ENCODE data around the gene SYT13.
A peak's percentile ranks its signal among the peaks of the same experiment; 100 is the strongest.
"Not testable (repeated sequence)": the region's sequence is repeated elsewhere in the genome, so short reads cannot be mapped to it uniquely, and the experiment has no call there.

The SYT13 gene

DNA sequence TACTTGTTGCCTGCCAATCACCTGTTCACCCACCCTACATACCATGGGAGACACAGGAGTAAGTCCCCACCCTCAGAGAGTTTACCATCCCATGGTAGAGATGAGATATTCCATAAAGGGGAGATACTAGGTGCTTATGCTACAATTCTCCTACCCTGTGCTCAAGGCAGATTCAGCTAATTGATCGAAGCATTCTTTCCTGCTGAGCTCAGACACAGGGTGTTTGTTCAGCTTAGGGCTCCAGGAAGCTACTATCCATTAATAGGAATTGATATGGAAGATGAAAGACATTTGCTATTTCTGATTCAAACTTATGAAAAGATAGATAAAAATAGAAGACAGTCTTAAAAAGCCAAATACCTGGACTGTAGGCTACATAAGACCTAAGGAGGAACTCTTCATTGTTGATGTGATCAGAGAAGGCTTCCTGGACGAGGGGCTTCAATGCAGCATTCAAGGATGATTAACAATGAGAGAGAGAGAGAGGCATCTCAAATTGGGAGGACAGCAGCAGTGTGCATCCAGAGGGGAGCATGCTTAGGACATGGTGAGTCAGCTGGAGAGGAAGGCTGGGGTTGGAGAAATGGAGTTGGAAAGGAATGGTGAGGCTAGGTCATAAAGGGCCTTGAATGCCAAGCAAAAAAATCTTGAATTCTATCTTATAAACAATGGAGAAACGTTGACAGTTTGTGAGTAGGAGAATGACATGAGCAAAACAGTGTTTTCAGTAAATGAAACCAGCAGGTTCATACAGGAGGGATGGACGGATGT is 15.0 kb downstream of the SYT13 start:
- no peak for DNase-seq

DNA sequence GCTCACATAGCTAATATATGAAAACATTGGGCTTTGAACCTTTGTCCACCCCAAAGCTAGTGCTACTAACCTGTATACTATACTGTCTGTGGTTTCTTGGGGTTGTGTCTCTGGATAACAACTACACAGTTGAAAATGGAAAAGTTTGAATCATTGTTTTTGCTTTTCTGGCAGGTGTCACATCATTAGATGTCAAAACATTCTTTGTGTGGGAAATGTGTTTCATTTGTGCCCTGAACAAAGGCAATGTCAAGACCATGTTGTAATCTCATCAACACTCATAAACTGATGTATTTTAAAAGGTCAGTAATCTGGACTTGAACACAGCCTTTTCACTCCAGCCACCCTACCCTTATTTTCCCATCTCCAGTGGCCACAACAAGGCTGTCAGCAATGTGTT is 16.5 kb downstream of the SYT13 start:
- no peak for DNase-seq

- DNase-seq, result peak; percentile 40
These were observed 18.4 kb downstream of the SYT13 start for GRCh38 chr11:45267652-45268299.

- no peak for DNase-seq
These were observed 19.1 kb downstream of the SYT13 start for GRCh38 chr11:45267052-45267451.

DNA sequence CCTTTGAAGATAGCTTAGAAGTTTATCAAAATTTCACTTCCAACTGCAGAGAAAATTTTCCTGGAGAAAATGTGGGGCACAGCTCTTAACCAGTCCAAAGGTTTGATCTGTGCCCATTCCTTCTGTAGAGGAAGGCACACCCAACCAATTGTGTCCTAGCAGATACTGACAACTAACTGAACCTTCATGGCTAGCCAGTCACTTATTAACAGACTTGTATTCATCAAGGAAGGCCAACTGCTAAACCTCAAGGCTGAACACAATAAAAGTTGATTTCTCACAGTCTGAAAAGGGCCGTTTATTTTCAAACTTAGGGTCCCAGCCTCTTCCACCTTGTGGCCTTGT is 19.5 kb downstream of the SYT13 start:
- no peak for DNase-seq

DNA sequence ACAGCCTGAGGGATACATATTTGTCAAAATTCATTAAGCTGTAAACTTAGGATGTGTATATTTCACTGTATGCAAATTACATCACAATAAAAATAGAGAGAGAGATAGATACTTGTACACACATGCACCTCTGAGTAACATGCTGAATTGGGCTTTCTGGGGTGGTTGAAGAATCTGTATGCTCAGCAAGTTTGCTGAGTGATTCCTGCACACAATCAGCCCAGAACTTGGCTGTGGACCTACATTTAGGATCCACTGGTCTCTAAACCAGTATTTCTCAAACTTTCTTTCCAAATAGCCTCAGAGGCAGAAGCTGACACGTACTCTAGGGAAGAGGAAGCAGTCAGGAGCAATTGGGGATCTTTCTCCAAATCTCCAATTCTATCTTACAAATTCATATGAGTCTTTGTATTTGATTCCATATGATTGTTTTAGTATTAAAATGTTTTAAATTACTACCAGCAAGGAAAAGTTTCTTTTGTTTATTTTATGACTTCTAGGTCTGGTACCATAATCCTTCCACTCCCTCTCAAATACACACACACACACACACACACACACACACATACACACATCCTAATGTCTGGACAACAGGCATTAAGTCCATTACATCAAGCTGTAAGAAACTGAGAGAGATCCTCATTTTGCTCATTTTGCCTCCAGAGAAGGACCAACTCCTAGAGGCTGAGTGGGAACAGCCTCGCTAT is 20.0 kb downstream of the SYT13 start:
- DNase-seq, result no peak

DNA sequence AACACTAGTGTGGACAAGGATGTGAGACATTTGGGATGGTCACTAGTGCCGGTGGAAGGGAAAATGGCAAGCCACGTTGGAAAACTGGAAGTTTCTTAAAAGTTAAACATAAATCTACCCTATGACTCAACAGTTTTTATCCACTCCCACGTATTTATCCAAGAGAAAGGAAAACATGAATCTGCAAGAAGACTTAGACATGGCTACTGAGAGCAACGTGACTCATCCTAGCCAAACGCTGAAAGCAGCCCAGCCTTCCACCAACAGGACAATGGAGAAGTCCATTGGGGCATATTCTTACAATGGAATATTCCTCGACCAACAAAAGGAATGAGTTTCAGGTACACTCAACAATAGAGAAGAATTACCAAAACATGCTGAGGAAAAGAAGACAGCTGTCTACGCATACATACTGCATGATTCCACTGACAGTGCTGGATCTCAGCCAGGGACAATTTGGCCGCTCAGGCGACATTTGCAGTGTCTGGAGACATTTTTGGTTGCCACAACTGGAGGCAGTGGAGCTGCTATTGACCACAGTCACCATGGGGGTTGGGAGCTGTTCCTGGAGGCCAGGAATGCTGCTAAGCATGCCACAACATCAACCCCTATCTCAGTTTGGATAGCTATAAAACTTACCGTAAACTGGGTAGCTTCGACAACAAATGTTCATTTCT is 21.2 kb downstream of the SYT13 start:
- no peak for DNase-seq

DNA sequence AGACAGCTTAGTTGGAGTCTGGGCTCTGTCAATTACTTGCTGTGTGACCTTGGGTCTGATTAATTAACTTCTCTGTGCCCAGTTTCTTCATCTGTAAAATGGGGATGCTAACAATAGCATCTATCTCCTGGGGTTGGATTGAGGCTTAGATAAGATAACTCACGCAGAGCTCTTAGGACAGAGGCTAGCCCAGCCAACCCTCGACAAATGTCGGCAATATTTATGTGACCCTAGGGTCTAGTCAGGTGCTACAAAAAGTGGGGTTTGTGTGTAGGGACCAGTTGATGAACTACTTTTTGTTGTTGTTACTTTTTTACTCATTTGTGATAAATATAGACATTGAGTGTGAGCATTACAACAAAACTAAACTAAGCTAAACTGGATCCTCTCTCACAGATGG is 22.4 kb downstream of the SYT13 start:
- no peak for DNase-seq

DNA sequence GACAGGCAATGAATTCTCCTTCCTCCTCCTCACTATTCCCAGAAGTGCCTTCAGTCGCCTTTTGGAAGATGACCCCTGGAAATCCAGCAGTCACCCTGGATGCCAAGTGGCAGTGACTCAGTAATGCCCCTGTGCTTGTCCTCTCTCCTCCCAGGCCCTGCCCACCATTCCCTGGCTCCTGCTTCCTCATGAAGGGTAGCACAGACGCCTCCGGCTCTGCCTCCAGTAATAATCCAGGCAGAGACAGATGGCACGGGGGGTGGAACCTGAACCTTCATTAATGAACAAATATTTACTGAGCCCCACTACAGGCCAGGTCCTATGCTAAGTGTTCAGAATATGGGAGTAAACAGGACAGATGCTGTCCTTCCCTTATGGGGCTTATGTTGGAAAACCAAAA is 23.2 kb downstream of the SYT13 start:
- peak; percentile 64 for DNase-seq

DNA sequence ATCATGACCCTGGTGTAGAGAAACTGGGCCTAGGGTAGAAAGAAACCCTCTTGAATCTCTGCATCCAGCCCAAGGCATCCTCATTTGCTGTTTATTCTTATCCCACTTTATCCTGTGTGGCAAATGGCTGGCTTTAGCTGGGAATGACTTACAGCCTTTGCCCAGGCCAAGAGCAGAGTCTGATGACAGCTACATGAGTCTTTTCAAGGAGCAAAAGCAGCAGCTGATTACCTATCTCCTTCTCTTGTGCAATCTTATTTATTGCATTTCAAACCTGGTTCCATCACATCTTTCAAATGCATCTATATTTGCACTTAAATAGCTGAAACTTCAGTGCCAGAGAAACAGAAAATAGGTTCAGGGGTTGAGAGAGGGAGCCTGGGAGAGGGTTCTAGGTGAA is 26.1 kb downstream of the SYT13 start:
- no peak for DNase-seq

- DNase-seq, result no peak
These were observed 26.5 kb downstream of the SYT13 start for GRCh38 chr11:45259592-45259991.

DNA sequence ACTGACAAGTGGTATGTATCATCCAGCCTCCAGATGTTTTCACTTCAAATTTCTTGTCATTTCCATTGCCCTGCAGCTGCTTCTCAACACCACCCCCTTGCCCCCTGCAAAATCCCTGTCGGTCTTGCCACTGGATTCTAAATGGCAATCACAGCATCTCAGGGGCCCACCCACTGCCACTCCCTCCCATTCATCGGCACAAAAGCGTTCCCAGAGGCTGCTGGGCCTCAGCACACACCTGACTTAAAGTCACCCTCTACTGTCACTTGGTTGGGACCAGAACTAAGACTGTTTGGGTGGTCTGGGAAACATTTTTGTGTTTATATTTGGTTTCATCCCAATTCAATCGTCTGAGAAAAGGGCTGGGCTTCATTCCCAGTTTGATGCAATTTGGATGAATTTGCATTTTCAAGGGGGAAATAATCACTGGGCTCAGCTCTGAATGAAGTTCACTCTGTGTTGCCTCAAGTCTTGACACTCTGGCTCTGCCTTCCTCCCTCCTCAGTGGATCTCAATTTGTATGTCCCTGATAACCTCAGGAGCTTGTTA is 27.1 kb downstream of the SYT13 start:
- DNase-seq, result no peak

- DNase-seq, result no peak
These were observed 32.1 kb downstream of the SYT13 start for GRCh38 chr11:45254070-45254469.

- no peak for DNase-seq
These were observed 32.5 kb downstream of the SYT13 start for GRCh38 chr11:45253640-45254039.

GRCh38 chr11:45252877-45253276 is 33.3 kb downstream of the SYT13 start:
- no peak for DNase-seq

DNA sequence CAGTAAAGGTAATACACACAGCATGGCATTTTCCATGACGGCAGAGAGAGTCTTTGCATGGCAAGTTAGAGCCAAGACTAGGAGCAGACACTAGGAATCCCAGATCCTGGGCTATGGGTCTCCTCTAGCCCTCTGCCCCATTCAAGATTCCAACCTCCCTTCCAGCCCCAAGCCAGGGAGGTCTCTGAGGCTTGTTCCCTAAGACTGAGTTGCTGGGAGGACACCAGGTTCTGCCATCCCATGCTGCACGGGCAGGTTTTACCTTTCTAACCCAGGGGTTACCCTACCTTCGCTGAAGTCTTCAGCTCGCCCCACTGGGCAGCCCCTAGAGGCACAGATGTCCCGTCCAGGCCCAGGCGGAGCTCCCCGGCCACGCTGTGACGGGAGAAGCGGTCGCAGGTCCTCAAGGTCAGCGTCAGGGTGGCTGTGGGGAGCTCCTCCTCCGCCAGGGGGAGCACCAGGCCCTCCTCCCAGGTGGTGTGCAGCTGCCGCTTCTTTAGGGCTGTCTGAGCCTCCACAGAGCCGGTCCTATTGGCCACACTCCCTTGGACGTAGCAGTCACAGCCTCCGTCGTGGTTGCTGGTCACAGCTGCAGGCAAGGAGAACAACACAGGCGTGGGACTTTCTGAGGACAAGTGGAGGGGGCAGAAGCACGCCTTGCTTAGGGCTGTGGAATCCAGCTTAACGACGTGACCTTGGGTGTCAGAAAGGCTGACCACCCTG is 33.8 kb downstream of the SYT13 start:
- no peak for DNase-seq

DNA sequence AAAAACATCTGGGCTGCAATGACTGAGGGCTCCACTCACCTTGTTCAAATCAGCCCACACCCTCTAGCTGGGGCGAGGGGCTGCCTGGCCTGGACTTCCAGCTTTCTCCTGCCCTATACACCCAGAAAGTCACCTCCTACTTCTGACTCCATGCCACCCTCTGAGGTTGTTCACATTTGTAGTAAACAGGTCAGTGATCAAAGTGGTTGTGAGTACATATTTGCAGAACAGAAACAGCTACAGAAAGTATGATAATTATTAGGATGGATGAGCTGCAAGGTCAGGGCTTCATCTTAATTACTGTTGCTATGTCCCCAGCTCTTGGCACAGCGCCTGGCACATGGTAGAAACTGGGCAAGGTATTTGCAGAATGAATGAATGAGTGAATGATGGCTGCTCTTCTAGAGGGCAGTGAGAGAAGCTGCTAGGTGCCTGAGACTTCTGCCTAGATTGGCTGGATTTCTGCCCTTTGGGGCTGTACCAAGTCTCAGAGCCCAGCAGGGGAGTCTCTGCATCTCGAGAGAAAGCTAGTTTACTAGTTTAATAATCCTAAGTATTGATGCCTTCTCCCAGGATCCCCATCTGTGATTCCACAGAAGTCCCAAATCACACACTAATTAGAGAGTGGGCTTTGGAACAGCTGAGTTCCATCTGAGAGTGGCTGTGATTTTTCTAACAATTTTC is 36.0 kb downstream of the SYT13 start:
- DNase-seq, result no peak

GRCh38 chr11:45249372-45249771 is 36.8 kb downstream of the SYT13 start:
- not testable (repeated sequence) for DNase-seq

DNA sequence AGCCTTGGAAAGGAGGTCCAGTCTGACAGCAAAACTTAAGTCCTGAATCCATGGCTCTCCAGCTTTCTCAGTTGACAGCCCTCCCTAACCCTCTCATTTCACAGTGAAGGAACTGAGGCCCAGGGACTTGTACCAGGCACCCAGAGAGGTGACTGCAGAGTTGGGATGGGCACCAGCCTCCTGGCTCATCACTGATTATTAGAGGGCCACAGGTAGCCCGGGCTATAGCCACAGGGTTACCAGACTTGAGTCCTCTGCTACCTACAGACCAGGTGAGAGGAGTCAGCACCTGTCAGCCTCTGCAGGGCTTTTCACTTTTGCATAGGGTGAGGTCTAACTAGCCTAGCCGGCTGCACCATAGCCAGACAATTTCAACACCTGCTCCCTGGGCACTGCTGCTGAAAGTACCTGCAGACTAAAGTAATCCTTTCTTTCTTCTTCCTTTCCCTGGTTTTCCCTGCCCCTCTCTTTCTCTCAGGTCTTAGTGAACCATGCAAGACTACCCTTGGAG is 37.6 kb downstream of the SYT13 start:
- no peak for DNase-seq

GRCh38 chr11:45247433-45247832 is 38.7 kb downstream of the SYT13 start:
- no peak for DNase-seq

GRCh38 chr11:45246241-45246640 is 39.9 kb downstream of the SYT13 start:
- no peak for DNase-seq

Data from NCI-H1092 (cell line).